Measurements from ENCODE around the gene HECTD4. TPM values are rescaled to one million over a fixed set of nuclear protein-coding genes. Genes with fewer than 3 reads are reported as not detected.
"Not testable (repeated sequence)": the region's sequence is repeated elsewhere in the genome, so short reads cannot be mapped to it uniquely, and the experiment has no call there.

The HECTD4 gene
- total RNA-seq, 2 experiments from 2014 or later = 37.5 to 39.4 TPM

DNA sequence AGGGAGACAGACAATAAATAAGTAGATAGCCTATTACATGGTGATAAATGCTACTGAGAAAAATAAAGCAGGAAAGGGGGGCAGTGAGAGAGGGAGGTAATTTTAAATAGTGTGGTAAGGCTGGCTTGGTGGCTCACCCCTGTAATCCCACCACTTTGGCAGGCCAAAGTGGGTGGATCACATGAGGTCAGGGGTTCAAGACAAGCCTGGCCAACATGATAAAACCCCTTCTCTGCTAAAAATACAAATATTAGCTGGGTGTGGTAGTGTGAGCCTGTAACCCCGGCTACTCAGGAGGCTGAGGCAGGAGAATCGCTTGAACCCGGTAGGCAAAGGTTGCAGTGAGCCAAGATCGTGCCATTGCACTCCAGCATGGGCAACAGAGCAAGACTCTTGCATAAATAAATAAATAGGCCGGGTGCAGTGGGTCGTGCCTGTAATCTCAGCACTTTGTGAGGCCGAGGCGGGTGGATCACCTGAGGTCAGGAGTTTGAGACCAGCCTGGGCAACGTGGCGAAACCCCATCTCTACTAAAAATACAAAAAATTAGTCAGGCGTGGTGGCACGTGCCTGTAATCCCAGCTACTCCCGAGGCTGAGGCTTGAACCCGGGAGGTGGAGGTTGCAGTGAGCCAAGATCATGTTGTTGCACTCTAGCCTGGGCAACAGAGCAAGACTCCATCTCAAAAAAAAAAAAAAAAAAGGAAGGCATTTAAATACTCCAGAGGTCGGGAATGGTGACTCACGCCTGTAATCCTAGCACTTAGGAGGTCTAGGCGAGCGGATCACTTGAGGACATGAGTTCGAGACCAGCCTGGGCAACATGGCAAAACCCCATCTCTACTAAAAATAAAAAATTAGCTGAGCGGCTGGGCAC is 271.2 kb downstream of the HECTD4 start:
- ChIA-PET POLR2A (interaction anchor here (13.5 kb wide), 1 partner anchor 16 kb away, joined by 343 read pairs; the partner anchor contains the start of gene TRAFD1), CTCF (interaction anchor here (0.6 kb wide), 1 partner anchor 18 kb away, joined by 4 read pairs; no protein-coding TSS in a partner anchor)
- not testable (repeated sequence) for H3K9me3 Mint-ChIP-seq; H3K27me3 Mint-ChIP-seq; H3K36me3 Mint-ChIP-seq (ENCODE audit: low read depth); DNase-seq; H3K4me3 Mint-ChIP-seq
- Mint-ChIP-seq H3K4me1 (peaks cover 25% of the 10 kb centered on the region), H3K27ac (peak overlapping the region; percentile 35)

Other genes starting within 250 kb of the HECTD4 start
- 100 to 1,000 TPM; 911 to 941 TPM for gene RPL6, start 27.2 kb upstream of the HECTD4 start, total RNA-seq
- 10 to 100 TPM; 88.1 to 92.3 TPM for gene PTPN11, start 36.5 kb upstream of the HECTD4 start, total RNA-seq